Subcutaneous abdominal adipose tissue (tissue), 5 donors: ENCODE measurements around the gene CSPG5.

Experiments used
- H3K27ac ChIP-seq: one replicate; pipeline ENCODE4 v1.7.0; 2013; ENCODE audit warnings: low read depth, mild to moderate bottlenecking, inconsistent platforms, low read length, moderate library complexity
- H3K27me3 ChIP-seq, 5 donors: one replicate each; pipeline ENCODE4 v1.7.0; 2013; ENCODE audit warnings: low read length in 5 of 5, inconsistent platforms in 1 of 5; ENCODE audit not compliant: control insufficient read depth in 5 of 5, insufficient read depth in 4 of 5
- H3K36me3 ChIP-seq, 5 donors: one replicate each; pipeline ENCODE4 v1.7.0; 2013; ENCODE audit warnings: low read length in 5 of 5; ENCODE audit not compliant: control insufficient read depth in 5 of 5, insufficient read depth in 5 of 5
- H3K4me1 ChIP-seq, 5 donors: one replicate each; pipeline ENCODE4 v1.7.0; 2013; ENCODE audit warnings: low read length in 5 of 5, mild to moderate bottlenecking in 3 of 5, moderate library complexity in 1 of 5; ENCODE audit not compliant: control insufficient read depth in 5 of 5, insufficient read depth in 5 of 5
- H3K4me3 ChIP-seq, 5 donors: one replicate each; pipeline ENCODE4 v1.7.0; 2013; ENCODE audit warnings: low read length in 5 of 5, low read depth in 1 of 5
- H3K9ac ChIP-seq, 5 donors: one replicate each; pipeline ENCODE4 v1.7.0; 2013; ENCODE audit warnings: low read length in 5 of 5, mild to moderate bottlenecking in 4 of 5, moderate library complexity in 3 of 5
- H3K9me3 ChIP-seq, 5 donors: one replicate each; pipeline ENCODE4 v1.7.0; 2013; ENCODE audit warnings: low read length in 5 of 5; ENCODE audit not compliant: control insufficient read depth in 5 of 5
- donor health status: healthy.
- donor health status: healthy.
- donor health status: healthy.
- donor health status: healthy.
- donor health status: healthy.

CSPG5 gene

GRCh38 chr3:47577583-47578118 lies 1.0 kb downstream of the CSPG5 start:
- H3K27ac ChIP-seq = no peak overlapping the region
- no peaks in the 10 kb centered on the region for H3K9me3 ChIP-seq
- peaks cover 0 to 10% (median 2%) of the 10 kb centered on the region in 5 donors for H3K27me3 ChIP-seq
- H3K4me1 ChIP-seq = peaks cover 0 to 18% (median 12%) of the 10 kb centered on the region in 5 donors
- H3K9ac ChIP-seq = peak overlapping the region in 1 of 5 donors; percentile 63
- no peaks in the 10 kb centered on the region for H3K36me3 ChIP-seq
- H3K4me3 ChIP-seq = peak overlapping the region in 4 of 5 donors; percentile 36 to 65 (median 48)

- Histone ChIP-seq H3K9ac (no peak overlapping the region), H3K36me3 (no peaks in the 10 kb centered on the region), H3K27me3 (peaks cover 3 to 7% (median 6%) of the 10 kb centered on the region in 5 donors), H3K4me3 (no peak overlapping the region), H3K9me3 (no peaks in the 10 kb centered on the region), H3K4me1 (peaks cover 0 to 11% (median 5%) of the 10 kb centered on the region in 5 donors), H3K27ac (no peak overlapping the region)
Observed at GRCh38 chr3:47573190-47574172, 5.2 kb downstream of the CSPG5 start.

GRCh38 chr3:47571391-47572175 lies 7.1 kb downstream of the CSPG5 start:
- H3K9me3 ChIP-seq = no peaks in the 10 kb centered on the region
- no peak overlapping the region for H3K27ac ChIP-seq
- no peak overlapping the region for H3K9ac ChIP-seq

GRCh38 chr3:47568901-47569300 lies 9.8 kb downstream of the CSPG5 start:
- Histone ChIP-seq H3K9ac (no peak overlapping the region), H3K27me3 (peaks cover 0 to 7% (median 3%) of the 10 kb centered on the region in 5 donors), H3K27ac (no peak overlapping the region)

More at GRCh38 chr3:47571391-47572175, 7.1 kb downstream of the CSPG5 start:
- Histone ChIP-seq H3K27me3 (peaks cover 0 to 7% (median 3%) of the 10 kb centered on the region in 5 donors), H3K4me1 (no peaks in the 10 kb centered on the region), H3K36me3 (no peaks in the 10 kb centered on the region), H3K4me3 (no peak overlapping the region)

GRCh38 chr3:47567149-47567548 lies 11.5 kb downstream of the CSPG5 start:
- H3K9ac ChIP-seq = no peak overlapping the region
- H3K36me3 ChIP-seq = no peaks in the 10 kb centered on the region
- H3K4me1 ChIP-seq = no peaks in the 10 kb centered on the region
- no peaks in the 10 kb centered on the region for H3K9me3 ChIP-seq
- no peak overlapping the region for H3K27ac ChIP-seq
- H3K27me3 ChIP-seq = peaks cover 0 to 3% (median 0%) of the 10 kb centered on the region in 5 donors
- H3K4me3 ChIP-seq = no peak overlapping the region

More at GRCh38 chr3:47568901-47569300, 9.8 kb downstream of the CSPG5 start:
- no peak overlapping the region for H3K4me3 ChIP-seq
- no peaks in the 10 kb centered on the region for H3K36me3 ChIP-seq
- no peaks in the 10 kb centered on the region for H3K9me3 ChIP-seq
- H3K4me1 ChIP-seq = no peaks in the 10 kb centered on the region

- no peak overlapping the region for H3K4me3 ChIP-seq
- H3K9me3 ChIP-seq = no peaks in the 10 kb centered on the region
- H3K4me1 ChIP-seq = no peaks in the 10 kb centered on the region
- peaks cover 0 to 3% (median 0%) of the 10 kb centered on the region in 5 donors for H3K27me3 ChIP-seq
- H3K36me3 ChIP-seq = no peaks in the 10 kb centered on the region
- no peak overlapping the region for H3K9ac ChIP-seq
- no peak overlapping the region for H3K27ac ChIP-seq
Observed at GRCh38 chr3:47566667-47567066, 12.0 kb downstream of the CSPG5 start.

GRCh38 chr3:47565734-47566550 lies 12.7 kb downstream of the CSPG5 start:
- Histone ChIP-seq H3K9me3 (no peaks in the 10 kb centered on the region), H3K9ac (no peak overlapping the region), H3K36me3 (no peaks in the 10 kb centered on the region), H3K4me3 (no peak overlapping the region), H3K27me3 (no peaks in the 10 kb centered on the region), H3K4me1 (no peaks in the 10 kb centered on the region), H3K27ac (no peak overlapping the region)

- H3K4me3 ChIP-seq = no peak overlapping the region
- H3K27me3 ChIP-seq = peaks cover 0 to 2% (median 0%) of the 10 kb centered on the region in 5 donors
- no peak overlapping the region for H3K9ac ChIP-seq
- peaks cover 3 to 7% (median 5%) of the 10 kb centered on the region in 5 donors for H3K9me3 ChIP-seq
- no peaks in the 10 kb centered on the region for H3K4me1 ChIP-seq
- no peak overlapping the region for H3K27ac ChIP-seq
- no peaks in the 10 kb centered on the region for H3K36me3 ChIP-seq
Observed at GRCh38 chr3:47556351-47556750, 22.3 kb downstream of the CSPG5 start.

- H3K27ac ChIP-seq = no peak overlapping the region
- H3K4me1 ChIP-seq = no peaks in the 10 kb centered on the region
- H3K4me3 ChIP-seq = no peak overlapping the region
- no peaks in the 10 kb centered on the region for H3K36me3 ChIP-seq
- peaks cover 0 to 2% (median 0%) of the 10 kb centered on the region in 5 donors for H3K27me3 ChIP-seq
- peaks cover 3 to 7% (median 5%) of the 10 kb centered on the region in 5 donors for H3K9me3 ChIP-seq
- H3K9ac ChIP-seq = no peak overlapping the region
Observed at GRCh38 chr3:47554335-47554734, 24.3 kb downstream of the CSPG5 start.
